GM12892 (cell line): ENCODE results near the gene ARID1B.

Experiments used
- POLR2A ChIP-seq: IDR thresholded peaks from 2 replicates; pipeline ENCODE4 v1.6.1; 2011; ENCODE audit warnings: low read depth, low read length, control low read depth
- POLR2AphosphoS5 ChIP-seq: IDR thresholded peaks from 2 replicates; pipeline ENCODE4 v1.6.1; 2011; ENCODE audit warnings: low read depth, low read length, control low read depth
- TAF1 ChIP-seq: IDR thresholded peaks from 2 replicates; pipeline ENCODE4 v1.6.1; 2011; ENCODE audit warnings: low read depth, mild to moderate bottlenecking, control low read depth, low read length, borderline replicate concordance

DNA sequence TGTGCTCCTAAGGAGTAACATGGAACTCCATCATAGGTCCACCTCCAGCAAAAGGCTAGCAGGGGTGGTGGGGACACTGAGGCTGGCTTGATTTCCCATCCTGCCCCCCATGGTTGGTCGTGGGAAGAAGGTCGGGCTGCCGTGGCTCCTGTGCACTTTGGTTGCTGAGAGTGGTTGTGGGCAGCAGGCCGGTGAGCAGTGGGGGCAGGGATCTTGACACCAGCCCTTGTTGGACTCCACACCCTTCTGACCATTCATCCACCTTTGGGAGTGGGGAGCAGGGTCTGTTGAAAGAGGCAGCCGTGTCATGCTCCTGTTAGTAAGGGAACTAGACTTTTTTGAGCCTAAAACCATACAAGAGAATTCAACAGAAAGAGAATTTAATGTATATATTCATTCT is 175.2 kb downstream of the ARID1B start:
- TF ChIP-seq POLR2AphosphoS5 (no peak), POLR2A (no peak), TAF1 (no peak)
